IMR-90 (cell line): ENCODE measurements around the gene USP6NL. TPM values are rescaled to one million over a fixed set of nuclear protein-coding genes. Genes with fewer than 3 reads are reported as not detected.

Source experiments
- ATAC-seq: fragments of 200-7000 bp; cut with Tn5 transposase; 2 replicates; pipeline ENCODE4 v1.9.1; 2020; ENCODE audit warnings: low read depth, mild to moderate bottlenecking, moderate library complexity
- BruUV-seq: library from RNA; stranded (reverse); fragments of 400-500 nt; replicated peaks from 2 replicates; lab custom pipeline; 2021; lab: Mats Ljungman, UMichigan
- CTCF ChIA-PET: fragments of 300-600 bp; formaldehyde crosslinking; extraction: SDS; loops from one replicate; lab custom pipeline; 2021; ENCODE audit warnings: antibody characterized with exemption; lab: Yijun Ruan, JAX
- POLR2A ChIA-PET: fragments of 300-600 bp; sonication (Branson Sonifier 250); formaldehyde crosslinking; loops from one replicate; lab custom pipeline; 2022; ENCODE audit warnings: antibody characterized with exemption; ENCODE audit not compliant: unreplicated experiment; lab: Charles Lee
- DNase-seq: peaks from one replicate; pipeline ENCODE4 v3.0.0; 2013
- H2AFZ ChIP-seq: replicated peaks from 2 replicates; pipeline ENCODE3; 2013; ENCODE audit warnings: low read length, mild to moderate bottlenecking; ENCODE audit not compliant: poor library complexity
- H2AK5ac ChIP-seq: 2 replicates; pipeline ENCODE4 v1.6.1; 2013; ENCODE audit warnings: low read depth, low read length, inconsistent platforms
- H2AK9ac ChIP-seq: replicated peaks from 2 replicates; pipeline ENCODE3; 2013; ENCODE audit warnings: mild to moderate bottlenecking, low read depth, low read length, moderate library complexity; ENCODE audit not compliant: poor library complexity
- H2BK120ac ChIP-seq: 2 replicates; pipeline ENCODE4 v1.6.1; 2013; ENCODE audit warnings: low read depth, low read length, inconsistent platforms
- H2BK15ac ChIP-seq: 3 replicates; pipeline ENCODE4 v1.6.1; 2013; ENCODE audit warnings: low read depth, low read length, inconsistent platforms
- H2BK20ac ChIP-seq: 2 replicates; pipeline ENCODE4 v1.6.1; 2013; ENCODE audit warnings: low read depth, mild to moderate bottlenecking, inconsistent platforms, low read length, moderate library complexity
- H2BK5ac ChIP-seq: 2 replicates; pipeline ENCODE4 v1.6.1; 2013; ENCODE audit warnings: mild to moderate bottlenecking, low read depth, low read length, inconsistent platforms; ENCODE audit not compliant: poor library complexity, severe bottlenecking
- H3K14ac ChIP-seq: replicated peaks from 2 replicates; pipeline ENCODE4 v1.6.1; 2013; ENCODE audit warnings: low read depth, low read length, inconsistent platforms
- H3K18ac ChIP-seq: 2 replicates; pipeline ENCODE4 v1.6.1; 2013; ENCODE audit warnings: low read depth, low read length, control low read depth
- H3K23ac ChIP-seq: 2 replicates; pipeline ENCODE4 v1.6.1; 2013; ENCODE audit warnings: low read depth, low read length, inconsistent platforms
- H3K27ac ChIP-seq: 2 replicates; pipeline ENCODE4 v1.5.1; 2013; ENCODE audit warnings: mild to moderate bottlenecking, control low read depth, low read length; ENCODE audit not compliant: insufficient read depth
- H3K27me3 ChIP-seq: 2 replicates; pipeline ENCODE4 v1.6.1; 2013; ENCODE audit warnings: low read length; ENCODE audit not compliant: control insufficient read depth, insufficient read depth
- H3K36me3 ChIP-seq: 2 replicates; pipeline ENCODE4 v1.6.1; 2013; ENCODE audit warnings: low read length, mixed read lengths; ENCODE audit not compliant: control insufficient read depth, insufficient read depth
- H3K4ac ChIP-seq: 2 replicates; pipeline ENCODE4 v1.6.1; 2013; ENCODE audit warnings: low read depth, low read length, inconsistent platforms
- H3K4me1 ChIP-seq: 2 replicates; pipeline ENCODE4 v1.6.1; 2013; ENCODE audit warnings: low read length, mixed read lengths; ENCODE audit not compliant: control insufficient read depth, insufficient read depth
- H3K4me2 ChIP-seq: 2 replicates; pipeline ENCODE4 v1.6.1; 2013; ENCODE audit warnings: low read depth, mild to moderate bottlenecking, control low read depth, low read length, moderate library complexity
- H3K4me3 ChIP-seq: 2 replicates; pipeline ENCODE4 v1.5.1; 2013; ENCODE audit warnings: low read depth, mild to moderate bottlenecking, control low read depth, low read length, moderate library complexity; ENCODE audit not compliant: insufficient read depth
- H3K56ac ChIP-seq: 2 replicates; pipeline ENCODE4 v1.6.1; 2013; ENCODE audit warnings: low read length, inconsistent platforms; ENCODE audit not compliant: insufficient read depth; ENCODE audit errors: extremely low read depth
- H3K79me1 ChIP-seq, 2 experiments: 2 replicates each; pipeline ENCODE4 v1.6.1; 2013; ENCODE audit warnings: low read length in 2 of 2, inconsistent platforms in 1 of 2, low read depth in 1 of 2
- H3K9ac ChIP-seq: 2 replicates; pipeline ENCODE4 v1.6.1; 2013; ENCODE audit warnings: low read depth, low read length, control low read depth
- H3K9me1 ChIP-seq: 2 replicates; pipeline ENCODE4 v1.6.1; 2013; ENCODE audit warnings: low read length, inconsistent platforms; ENCODE audit not compliant: insufficient read depth
- H3K9me3 ChIP-seq: 2 replicates; pipeline ENCODE4 v1.6.1; 2013; ENCODE audit warnings: low read length; ENCODE audit not compliant: control insufficient read depth, insufficient read depth
- H4K20me1 ChIP-seq: 2 replicates; pipeline ENCODE4 v1.6.1; 2013; ENCODE audit warnings: low read length, inconsistent platforms; ENCODE audit not compliant: insufficient read depth
- H4K5ac ChIP-seq: 2 replicates; pipeline ENCODE4 v1.6.1; 2013; ENCODE audit warnings: mild to moderate bottlenecking, low read depth, low read length, control low read depth
- H4K8ac ChIP-seq, 2 experiments: 2 replicates each; pipeline ENCODE4 v1.6.1; 2013; ENCODE audit warnings: low read depth in 2 of 2, low read length in 2 of 2, control low read depth in 1 of 2, inconsistent platforms in 1 of 2
- H4K91ac ChIP-seq: 2 replicates; pipeline ENCODE4 v1.6.1; 2013; ENCODE audit warnings: low read depth, low read length, inconsistent platforms; ENCODE audit not compliant: insufficient read depth
- BHLHE40 ChIP-seq: fragments of 150-350 bp; IDR thresholded peaks from 2 replicates; pipeline ENCODE4 v1.6.1; 2016; ENCODE audit warnings: mild to moderate bottlenecking, low read depth, low read length
- CHD1 ChIP-seq: IDR thresholded peaks from 2 replicates; pipeline ENCODE4 v1.6.1; 2012; ENCODE audit warnings: low read depth, low read length, improper control_type of control experiment
- CTCF ChIP-seq: conservative IDR thresholded peaks from 2 replicates; pipeline ENCODE4 v1.5.1; 2012; ENCODE audit warnings: mild to moderate bottlenecking, low read depth, low read length, improper control_type of control experiment
- ELK1 ChIP-seq: fragments of 150-350 bp; IDR thresholded peaks from 2 replicates; pipeline ENCODE4 v1.6.1; 2016; ENCODE audit warnings: low read depth, mild to moderate bottlenecking, low read length, moderate library complexity, borderline replicate concordance
- FOS ChIP-seq: fragments of 150-350 bp; IDR thresholded peaks from 2 replicates; pipeline ENCODE4 v1.6.1; 2016; ENCODE audit warnings: low read depth, low read length
- MAZ ChIP-seq: IDR thresholded peaks from 2 replicates; pipeline ENCODE4 v1.6.1; 2012; ENCODE audit warnings: low read depth, mild to moderate bottlenecking, low read length, improper control_type of control experiment, moderate library complexity, borderline replicate concordance
- MXI1 ChIP-seq: IDR thresholded peaks from 2 replicates; pipeline ENCODE4 v1.6.1; 2012; ENCODE audit warnings: low read depth, mild to moderate bottlenecking, low read length, moderate library complexity, borderline replicate concordance
- RCOR1 ChIP-seq: IDR thresholded peaks from 2 replicates; pipeline ENCODE4 v1.6.1; 2012; ENCODE audit warnings: mild to moderate bottlenecking, low read length, improper control_type of control experiment; ENCODE audit not compliant: insufficient replicate concordance
- RFX5 ChIP-seq: IDR thresholded peaks from 2 replicates; pipeline ENCODE4 v1.8.0; 2012; ENCODE audit warnings: low read depth, mild to moderate bottlenecking, low read length, moderate library complexity
- SMC3 ChIP-seq: fragments of 150-350 bp; IDR thresholded peaks from 2 replicates; pipeline ENCODE4 v1.6.1; 2016; ENCODE audit warnings: low read depth, mild to moderate bottlenecking, antibody characterized with exemption, low read length, moderate library complexity
- dilution Hi-C: fragments of 300-500 bp; cut with HindIII; formaldehyde crosslinking; loops from one replicate; pipeline ENCODE4 v1.14.3; 2018; ENCODE audit warnings: low sequenced_read_pairs; ENCODE audit not compliant: unreplicated experiment
- in situ Hi-C: fragments of 300-500 bp; cut with MboI; formaldehyde crosslinking; loops from 3 replicates; pipeline ENCODE4 v1.14.3; 2019; ENCODE audit warnings: low sequenced_read_pairs, inconsistent platforms, mixed read lengths
- intact Hi-C: fragments of 100-400 bp; cut with micrococcal nuclease; formaldehyde crosslinking; loops from 2 replicates; pipeline ENCODE4 v1.10.0; 2022
- polyA plus RNA-seq, 3 experiments: library from polyadenylated mRNA; depleted of rRNA; stranded (reverse); fragments of >200 nt; gene quantifications; 2 replicates each; pipeline ENCODE4 v1.2.3, GENCODE V29; 2012; ENCODE audit warnings: low replicate concordance in 1 of 3
- total RNA-seq: library from RNA; depleted of rRNA; stranded (reverse); fragments of >200 nt; gene quantifications from 2 replicates; pipeline ENCODE4 v1.2.3, GENCODE V29; 2012

Gene USP6NL
- total and polyA plus RNA-seq, 2 of the 4 experiments (the other 2 are of a cell fraction) = 7.8 to 9.1 TPM

- intact Hi-C loops = no loop called here
- H2AK9ac ChIP-seq = no peak overlapping the region
- DNase-seq = no peak
- no peak overlapping the region for H4K91ac ChIP-seq
- no peak overlapping the region for H3K56ac ChIP-seq
- H2AK5ac ChIP-seq = no peak overlapping the region
- dilution Hi-C loops = no loop called here
- H3K4me1 ChIP-seq = no peaks in the 10 kb centered on the region
- no peak overlapping the region for H2BK20ac ChIP-seq
- no peak overlapping the region for H2BK120ac ChIP-seq
- no peak for TF ChIP-seq MXI1
- TF ChIP-seq RCOR1 = no peak
- TF ChIP-seq RFX5 = no peak
- TF ChIP-seq MAZ = no peak
- TF ChIP-seq ELK1 = no peak
- TF ChIP-seq CHD1 = no peak
- no peak for TF ChIP-seq SMC3
- no peak for TF ChIP-seq CTCF
- TF ChIP-seq FOS = no peak
- TF ChIP-seq BHLHE40 = no peak
- H2BK15ac ChIP-seq = no peak overlapping the region
- no TSS peak for BruUV-seq
- H3K9me1 ChIP-seq = no peaks in the 10 kb centered on the region
- H3K9ac ChIP-seq = no peak overlapping the region
- no peak overlapping the region for H2BK5ac ChIP-seq
- no peak overlapping the region for H3K23ac ChIP-seq
- H3K27me3 ChIP-seq = no peaks in the 10 kb centered on the region
- H4K8ac ChIP-seq = no peak overlapping the region
- ChIA-PET POLR2A (no interaction called here), CTCF (no interaction called here)
- ATAC-seq = no peak
- H4K5ac ChIP-seq = no peak overlapping the region
- no peak overlapping the region for H3K27ac ChIP-seq
- no peak overlapping the region for H3K4ac ChIP-seq
- H3K4me2 ChIP-seq = no peak overlapping the region
- H3K14ac ChIP-seq = no peak overlapping the region
- H4K20me1 ChIP-seq = no peaks in the 10 kb centered on the region
- H2AFZ ChIP-seq = no peak overlapping the region
- no peak overlapping the region for H3K4me3 ChIP-seq
- no peaks in the 10 kb centered on the region for H3K9me3 ChIP-seq
- in situ Hi-C loops = no loop called here
- no peaks in the 10 kb centered on the region for H3K79me1 ChIP-seq
- no peak overlapping the region for H3K18ac ChIP-seq
- H3K36me3 ChIP-seq = no peaks in the 10 kb centered on the region
Measured at GRCh38 chr10:11617233-11617632, 5.8 kb upstream of the USP6NL start.
